Dedifferentiated amniotic fluid mesenchymal stem cell (primary cell): Measurements from ENCODE around the gene CHST5.
"Not testable (repeated sequence)": the region's sequence is repeated elsewhere in the genome, so short reads cannot be mapped to it uniquely, and the experiment has no call there.

Source experiments
- DNase-seq: peaks from one replicate; pipeline ENCODE4 v3.0.0-alpha.2; 2016; ENCODE audit errors: extremely low spot score

Gene CHST5

DNA sequence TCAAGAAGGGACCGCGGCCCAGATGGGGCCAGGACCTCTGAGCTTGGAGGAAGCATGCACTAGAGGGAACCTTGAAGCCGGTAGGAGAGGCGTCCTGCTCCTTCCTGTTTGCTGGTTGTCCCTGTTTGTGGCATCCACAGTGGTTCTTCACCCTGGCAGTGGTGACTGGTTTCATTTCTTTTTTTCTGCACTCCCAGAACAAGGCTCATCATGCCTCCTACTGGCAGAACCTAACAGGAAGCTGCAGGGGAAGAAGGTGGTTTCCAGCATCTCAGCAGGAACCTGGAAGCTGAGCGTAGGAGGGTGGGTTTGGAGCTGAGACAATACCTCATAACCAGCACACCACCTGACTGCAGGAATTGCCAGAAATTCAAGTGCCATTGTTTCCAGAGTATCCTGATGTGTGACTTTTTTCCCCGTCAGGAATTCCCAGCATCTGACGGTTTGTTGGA lies 14.3 kb upstream of the CHST5 start:
- no peak for DNase-seq

DNA sequence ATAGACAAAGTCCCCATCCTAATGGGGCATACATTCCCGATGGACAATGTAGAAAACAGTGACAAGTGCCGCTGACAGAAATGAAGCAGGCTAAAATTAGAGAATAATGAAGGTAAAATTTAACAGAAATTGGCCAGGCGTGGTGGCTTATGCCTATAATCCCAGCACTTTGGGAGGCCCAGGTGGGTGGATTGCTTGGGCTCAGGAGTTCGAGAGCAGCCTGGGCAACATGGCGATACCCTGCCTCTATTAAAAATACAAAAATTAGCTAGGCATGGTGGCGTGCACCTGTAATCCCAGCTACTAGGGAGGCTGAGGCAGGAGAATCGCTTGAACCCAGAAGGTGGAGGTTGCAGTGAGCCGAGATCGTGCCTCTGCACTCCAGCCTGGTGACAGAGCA lies 12.5 kb upstream of the CHST5 start:
- DNase-seq: not testable (repeated sequence)

DNA sequence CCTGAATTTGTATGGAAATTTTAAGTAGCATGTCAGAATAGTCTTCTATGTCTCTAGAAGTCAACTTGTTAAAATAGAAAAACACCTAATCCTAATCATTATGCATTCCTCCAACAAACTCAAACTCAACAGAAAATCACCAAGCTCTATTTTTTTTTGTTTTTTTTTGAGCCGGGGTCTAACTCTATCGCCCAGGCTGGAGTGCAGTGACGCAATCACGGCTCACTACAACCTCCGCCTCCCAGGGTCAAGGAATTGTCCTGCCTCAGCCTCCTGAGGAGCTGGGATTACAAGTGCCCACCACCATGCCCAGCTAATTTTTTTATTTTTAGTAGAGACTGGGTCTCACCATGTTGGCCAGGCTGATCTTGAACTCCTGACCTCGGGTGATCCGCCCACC lies 10.4 kb upstream of the CHST5 start:
- DNase-seq: no peak

GRCh38 chr16:75545879-75546278 lies 10.0 kb upstream of the CHST5 start:
- not testable (repeated sequence) for DNase-seq

GRCh38 chr16:75542462-75542861 lies 6.6 kb upstream of the CHST5 start:
- DNase-seq: not testable (repeated sequence)

- no peak for DNase-seq
Measured at GRCh38 chr16:75541236-75541635, 5.3 kb upstream of the CHST5 start.

- DNase-seq: not testable (repeated sequence)
Measured at GRCh38 chr16:75538882-75539565, 3.1 kb upstream of the CHST5 start.

GRCh38 chr16:75537776-75538175 lies 1.9 kb upstream of the CHST5 start:
- DNase-seq: no peak

- DNase-seq: no peak
Measured at GRCh38 chr16:75535211-75535843, 581 bp downstream of the CHST5 start.

- no peak for DNase-seq
Measured at GRCh38 chr16:75534560-75535205, 1.2 kb downstream of the CHST5 start.

GRCh38 chr16:75532791-75533190 lies 3.1 kb downstream of the CHST5 start:
- DNase-seq: no peak

- DNase-seq: no peak
Measured at GRCh38 chr16:75532142-75532765, 3.7 kb downstream of the CHST5 start.

DNA sequence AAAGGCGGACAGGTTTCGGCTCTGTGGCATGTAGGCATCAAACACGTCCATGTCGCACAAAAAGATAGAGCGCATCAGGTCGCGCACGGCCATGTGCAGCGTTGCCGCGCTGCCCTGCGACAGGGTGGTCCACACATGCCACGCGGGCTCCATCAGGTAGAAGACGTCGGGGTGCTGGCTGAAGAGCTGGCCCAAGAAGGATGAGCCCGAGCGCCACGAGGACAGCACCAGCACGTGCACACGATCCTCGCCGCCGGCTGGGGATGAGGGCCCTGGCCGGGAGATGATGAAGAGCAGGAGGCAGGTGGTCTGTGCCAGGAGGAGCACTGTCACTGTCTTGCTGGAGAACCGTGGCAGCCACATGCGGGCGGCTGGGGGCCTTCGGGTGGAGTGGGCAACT lies 5.9 kb downstream of the CHST5 start:
- DNase-seq: no peak

GRCh38 chr16:75529056-75529905 lies 6.6 kb downstream of the CHST5 start:
- no peak for DNase-seq

DNA sequence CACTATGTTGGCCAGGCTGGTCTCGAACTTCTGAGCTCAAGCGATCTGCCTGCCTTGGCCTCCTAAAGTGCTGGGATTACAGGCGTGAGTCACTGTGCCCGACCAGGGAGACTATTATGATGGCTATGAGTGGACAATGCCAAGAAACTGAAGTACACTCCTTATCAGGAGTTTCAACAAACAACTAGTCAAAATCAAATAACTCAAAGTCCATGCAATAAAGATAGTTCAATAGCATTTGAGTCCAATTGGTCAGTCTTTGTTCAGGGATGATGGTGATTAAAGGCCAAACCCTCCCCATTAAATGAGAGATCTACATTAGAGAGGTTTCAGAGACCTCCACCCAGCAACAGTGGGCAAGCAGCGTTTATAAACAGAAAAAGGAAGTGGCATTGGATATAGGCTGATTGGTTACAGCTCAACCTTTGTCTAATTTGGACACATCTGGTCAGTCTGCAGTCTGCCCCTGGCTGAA lies 8.0 kb downstream of the CHST5 start:
- DNase-seq: no peak

DNA sequence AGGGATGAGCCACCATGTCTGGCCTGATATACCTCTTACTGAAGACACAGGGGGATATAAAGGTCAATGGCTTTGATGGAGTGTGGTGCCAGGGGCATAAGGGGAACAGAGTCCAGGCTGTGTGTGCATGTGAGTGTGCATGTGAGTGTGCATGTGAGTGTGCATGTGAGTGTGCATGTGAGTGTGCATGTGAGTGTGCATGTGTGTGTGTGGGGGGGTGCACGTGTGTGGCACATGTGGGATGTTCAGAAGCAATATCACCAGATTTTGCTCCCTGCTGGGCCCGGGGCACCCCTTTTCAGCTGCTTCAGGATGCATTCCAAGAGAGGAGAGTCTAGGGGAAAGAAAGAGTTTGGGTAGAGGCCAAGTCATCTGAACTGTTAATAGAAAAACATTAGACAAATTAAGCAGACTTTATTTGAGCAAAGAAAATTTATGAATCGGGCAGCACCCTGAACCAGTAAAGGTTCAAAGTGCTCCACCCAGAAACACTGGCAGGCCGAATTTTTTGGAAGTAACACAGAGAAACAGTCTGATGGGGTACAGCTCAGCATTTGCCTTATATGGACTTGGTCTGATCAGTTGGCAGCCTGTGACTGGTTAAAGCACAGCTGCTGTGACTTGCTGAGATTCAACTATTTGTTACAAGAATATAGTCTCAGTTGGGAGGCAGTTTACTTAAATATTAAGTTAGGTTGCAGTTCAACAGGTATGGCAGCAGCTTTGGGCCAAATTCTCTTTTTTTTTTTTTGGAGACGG lies 9.7 kb downstream of the CHST5 start:
- DNase-seq: no peak

- DNase-seq: no peak
Measured at GRCh38 chr16:75519175-75519574, 16.7 kb downstream of the CHST5 start.

DNA sequence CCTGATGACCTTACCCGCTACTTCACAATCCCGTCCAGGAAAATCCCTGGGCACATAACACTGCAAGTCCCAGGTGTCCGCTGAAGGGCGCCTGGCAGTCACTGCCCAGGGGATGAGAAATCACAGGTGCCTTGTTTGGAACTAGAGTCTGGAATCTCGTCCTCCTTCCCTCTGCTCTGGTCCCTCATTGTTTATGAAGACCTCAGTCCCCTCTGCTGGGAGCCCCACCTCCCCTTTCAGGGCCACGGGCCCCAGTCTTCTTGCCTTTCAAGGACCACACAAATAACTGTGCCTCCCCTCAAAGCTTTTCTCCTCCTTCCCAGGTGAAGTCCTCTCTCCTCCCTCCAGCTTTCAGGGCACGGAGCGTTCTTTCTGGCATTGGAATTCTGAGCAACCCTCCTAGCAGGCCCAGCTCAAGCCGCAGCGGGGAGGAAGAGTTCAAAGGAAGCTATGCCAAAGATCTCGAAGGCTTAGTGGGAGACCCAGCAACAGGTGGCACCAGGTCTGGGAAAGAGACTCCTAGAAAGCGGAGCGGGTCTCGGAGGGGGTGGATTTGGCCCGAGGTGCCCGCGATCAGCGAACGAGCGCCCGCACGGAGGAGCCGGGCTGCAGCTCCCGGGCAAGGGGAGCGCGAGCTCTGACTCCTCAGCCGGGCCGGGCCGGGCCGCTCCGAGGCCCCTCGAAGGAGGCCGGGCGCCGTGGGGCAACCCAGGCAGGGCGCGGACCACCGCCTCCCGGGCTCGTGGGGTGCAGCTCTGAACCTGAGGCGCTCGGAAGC lies 19.5 kb downstream of the CHST5 start:
- not testable (repeated sequence) for DNase-seq

DNA sequence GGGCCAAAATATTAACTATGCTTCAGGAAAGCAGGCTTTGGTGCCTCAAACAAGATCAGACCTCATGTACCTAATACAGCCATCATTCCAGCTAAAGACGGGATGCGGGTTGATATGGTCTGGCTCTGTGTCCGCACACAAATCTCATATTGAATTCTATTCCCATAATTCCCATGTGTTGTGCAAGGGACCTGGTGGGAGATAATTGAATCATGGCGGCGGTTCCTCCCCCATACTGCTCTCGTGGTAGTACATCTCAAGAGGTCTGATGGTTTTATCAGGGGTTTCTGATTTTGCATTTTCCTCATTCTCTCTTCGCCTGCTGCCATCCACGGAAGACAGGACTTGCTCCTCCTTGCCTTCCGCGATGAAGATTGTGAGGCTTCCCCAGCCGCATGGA lies 21.6 kb downstream of the CHST5 start:
- no peak for DNase-seq

DNA sequence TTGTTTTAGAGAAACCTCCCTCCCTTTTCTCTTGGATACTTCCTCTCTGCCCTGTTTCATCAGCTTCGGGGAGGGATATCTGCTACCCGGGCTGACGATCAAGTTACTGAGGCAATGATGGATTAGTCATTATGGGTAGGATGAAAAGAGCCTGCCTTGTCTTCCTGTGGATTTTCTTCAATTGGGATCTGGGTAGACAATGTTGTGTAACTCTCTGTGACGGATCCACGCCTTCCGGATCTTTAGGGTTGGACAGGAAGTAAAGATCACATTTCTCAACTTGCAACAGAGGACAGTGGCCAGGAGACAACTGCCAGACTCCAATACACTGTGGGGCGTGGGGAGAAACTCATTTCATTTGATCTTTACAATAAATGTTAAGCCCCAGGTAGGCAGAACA lies 29.3 kb downstream of the CHST5 start:
- peak; percentile 77 for DNase-seq
